CD4-positive, alpha-beta T cell (primary cell): ENCODE data around the gene SPACA4. TPM values are rescaled to one million over a fixed set of nuclear protein-coding genes. Genes with fewer than 3 reads are reported as not detected.
A peak's percentile ranks its signal among the peaks of the same experiment; 100 is the strongest.

ENCODE experiments used
- ATAC-seq: fragments of 200-7000 bp; cut with Tn5 transposase; one replicate; pipeline ENCODE4 v1.10.0; 2022; ENCODE audit warnings: mild to moderate bottlenecking; ENCODE audit not compliant: poor library complexity
- CTCF ChIA-PET: fragments of 350-600 bp; sonication (Branson Sonifier 250); formaldehyde crosslinking; loops from one replicate; lab custom pipeline; 2021; ENCODE audit warnings: antibody characterized with exemption, inconsistent platforms; lab: Charles Lee
- POLR2A ChIA-PET: fragments of 350-600 bp; sonication (Branson Sonifier 250); formaldehyde crosslinking; loops from one replicate; lab custom pipeline; 2021; ENCODE audit warnings: antibody characterized with exemption, inconsistent platforms; lab: Charles Lee
- DNase-seq, 14 experiments: peaks; one replicate each; pipeline ENCODE4 v3.0.0-alpha.2; 2013 to 2020; ENCODE audit warnings: mixed read lengths in 2 of 14
- H3K27ac ChIP-seq, 2 donors: one replicate each; pipeline versions ENCODE4 v1.5.1 to v1.7.0; 2013; ENCODE audit warnings: low read length in 2 of 2, low read depth in 1 of 2, mild to moderate bottlenecking in 1 of 2
- H3K27me3 ChIP-seq, 2 experiments: 1 replicate in 1 of 2; 2 replicates in 1 of 2; pipeline versions ENCODE4 v1.6.1 to v1.7.0; 2013; ENCODE audit warnings: low read length in 2 of 2, control low read depth in 1 of 2, mild to moderate bottlenecking in 1 of 2, moderate library complexity in 1 of 2; ENCODE audit not compliant: insufficient read depth in 2 of 2, control insufficient read depth in 1 of 2
- H3K36me3 ChIP-seq: one replicate; pipeline ENCODE4 v1.6.1; 2013; ENCODE audit warnings: low read length, control low read depth; ENCODE audit not compliant: insufficient read depth
- H3K4me1 ChIP-seq: one replicate; pipeline ENCODE4 v1.6.1; 2013; ENCODE audit warnings: low read length, control low read depth; ENCODE audit not compliant: insufficient read depth
- H3K4me3 ChIP-seq: one replicate; pipeline ENCODE4 v1.5.1; 2013; ENCODE audit warnings: mild to moderate bottlenecking, low read length, moderate library complexity
- H3K9me3 ChIP-seq, 2 experiments: 1 replicate in 1 of 2; 2 replicates in 1 of 2; pipeline versions ENCODE4 v1.6.1 to v1.7.0; 2013; ENCODE audit warnings: low read length in 2 of 2, mild to moderate bottlenecking in 2 of 2, control low read depth in 1 of 2, moderate library complexity in 1 of 2; ENCODE audit not compliant: control insufficient read depth in 1 of 2, insufficient read depth in 1 of 2
- H3K27ac Mint-ChIP-seq: one replicate; pipeline ENCODE4 v1.8.0; 2020; ENCODE audit warnings: mixed read lengths
- H3K27me3 Mint-ChIP-seq: one replicate; pipeline ENCODE4 v1.8.0; 2021; ENCODE audit warnings: mixed read lengths
- H3K36me3 Mint-ChIP-seq: one replicate; pipeline ENCODE4 v1.8.0; 2021; ENCODE audit warnings: low read depth, mixed read lengths
- H3K4me1 Mint-ChIP-seq: one replicate; pipeline ENCODE4 v1.8.0; 2021; ENCODE audit warnings: low read depth, mixed read lengths
- H3K4me3 Mint-ChIP-seq: one replicate; pipeline ENCODE4 v1.8.0; 2020; ENCODE audit warnings: mild to moderate bottlenecking, mixed read lengths
- H3K9me3 Mint-ChIP-seq: one replicate; pipeline ENCODE4 v1.8.0; 2020; ENCODE audit warnings: mixed read lengths
- CTCF ChIP-seq: fragments of 200-600 bp; IDR thresholded peaks from one replicate; pipeline ENCODE4 v1.8.0; 2022; ENCODE audit warnings: antibody characterized with exemption, mild to moderate bottlenecking
- intact Hi-C, 2 experiments: fragments of 100-400 bp; cut with DNase I in 1 of 2; cut with micrococcal nuclease in 1 of 2; formaldehyde crosslinking; loops; one replicate each; pipeline versions ENCODE4 v1.15.1 to v1.9.0; 2023 to 2025; cut with DNase I, micrococcal nuclease
- total RNA-seq, 174 experiments: library from RNA in 2 of 174; stranded (reverse) in 2 of 174; gene quantifications; one replicate each; pipeline ENCODE4 v1.2.3 and lab custom pipeline; 2021 to 2026

SPACA4 gene
- total RNA-seq, 2 experiments from 2014 or later: not detected

- Mint-ChIP-seq H3K4me3 (no peak overlapping the region), H3K27ac (no peak overlapping the region), H3K4me1 (peaks cover 5% of the 10 kb centered on the region), H3K27me3 (peaks cover 5% of the 10 kb centered on the region), H3K9me3 (no peaks in the 10 kb centered on the region), H3K36me3 (no peaks in the 10 kb centered on the region)
- ATAC-seq: no peak
- H3K4me3 ChIP-seq: no peak overlapping the region
- no peak overlapping the region for H3K27ac ChIP-seq
- H3K9me3 ChIP-seq: no peaks in the 10 kb centered on the region
- CTCF ChIA-PET: no interaction called here
- no peaks in the 10 kb centered on the region for H3K27me3 ChIP-seq
- H3K4me1 ChIP-seq: peaks cover 6% of the 10 kb centered on the region
- POLR2A ChIA-PET: no interaction called here
- H3K36me3 ChIP-seq: no peaks in the 10 kb centered on the region
- no peak for TF ChIP-seq CTCF
- no peak for DNase-seq
- intact Hi-C loops: loop anchor here (5.0 to 10.0 kb wide), 3 partner anchors 190 to 317 kb away; partner anchors contain the start of genes GRIN2D (in 1 of the 2) and KDELR1 (in 1 of the 2)
Observed at GRCh38 chr19:48582168-48582567, 24.4 kb upstream of the SPACA4 start.

GRCh38 chr19:48587387-48587786 is 19.2 kb upstream of the SPACA4 start:
- Histone ChIP-seq H3K27me3 (no peaks in the 10 kb centered on the region), H3K27ac (no peak overlapping the region), H3K4me1 (peaks cover 18% of the 10 kb centered on the region), H3K9me3 (no peaks in the 10 kb centered on the region), H3K4me3 (no peak overlapping the region), H3K36me3 (no peaks in the 10 kb centered on the region)
- no peak for DNase-seq
- no peak for ATAC-seq
- H3K4me1 Mint-ChIP-seq: peaks cover 15% of the 10 kb centered on the region
- H3K4me3 Mint-ChIP-seq: no peak overlapping the region
- no peaks in the 10 kb centered on the region for H3K36me3 Mint-ChIP-seq
- H3K27ac Mint-ChIP-seq: no peak overlapping the region
- peaks cover 5% of the 10 kb centered on the region for H3K27me3 Mint-ChIP-seq
- POLR2A ChIA-PET: interaction anchor here (0.5 to 1.7 kb wide), 3 partner anchors 22 to 77 kb away, joined by 3 to 5 read pairs (median 3); no protein-coding TSS in a partner anchor
- intact Hi-C loops: loop anchor here in 1 of 2 experiments (10.0 kb wide), 2 partner anchors 273 to 323 kb away; no protein-coding TSS in a partner anchor
- CTCF ChIA-PET: interaction anchor here (1.2 to 3.5 kb wide), 3 partner anchors 21 to 98 kb away, joined by 3 to 25 read pairs (median 18); no protein-coding TSS in a partner anchor
- H3K9me3 Mint-ChIP-seq: no peaks in the 10 kb centered on the region
- TF ChIP-seq CTCF: no peak

GRCh38 chr19:48588670-48589401 is 17.7 kb upstream of the SPACA4 start:
- Mint-ChIP-seq H3K36me3 (no peaks in the 10 kb centered on the region), H3K9me3 (no peaks in the 10 kb centered on the region)

More at GRCh38 chr19:48588670-48589401, 17.7 kb upstream of the SPACA4 start:
- intact Hi-C loops: loop anchor here (1.0 to 10.0 kb wide), 6 partner anchors 19 to 324 kb away; no protein-coding TSS in a partner anchor
- Mint-ChIP-seq H3K4me3 (peak overlapping the region; percentile 78), H3K27me3 (peaks cover 5% of the 10 kb centered on the region), H3K4me1 (peaks cover 15% of the 10 kb centered on the region), H3K27ac (peak overlapping the region; percentile 12)
- TF ChIP-seq CTCF: peak; percentile 93
- Histone ChIP-seq H3K4me3 (peak overlapping the region; percentile 54), H3K9me3 (no peaks in the 10 kb centered on the region), H3K27ac (peak overlapping the region in 1 of 2 donors; percentile 29), H3K4me1 (peaks cover 24% of the 10 kb centered on the region), H3K27me3 (no peaks in the 10 kb centered on the region), H3K36me3 (no peaks in the 10 kb centered on the region)
- ATAC-seq (peak; percentile 91), DNase-seq (peak; percentile 79 to 93 (median 86))
- ChIA-PET POLR2A (interaction anchor here (0.6 to 1.7 kb wide), 5 partner anchors 20 to 108 kb away, joined by 3 to 5 read pairs (median 3); partner anchors contain the start of genes DBP and SPHK2), CTCF (interaction anchor here (0.6 to 3.5 kb wide), 10 partner anchors 17 to 100 kb away, joined by 3 to 25 read pairs (median 4); no protein-coding TSS in a partner anchor)
